ENCODE measurements around the gene ZNF644. TPM values are rescaled to one million over a fixed set of nuclear protein-coding genes. Genes with fewer than 3 reads are reported as not detected.
A peak's percentile ranks its signal among the peaks of the same experiment; 100 is the strongest.
"Not testable (repeated sequence)": the region's sequence is repeated elsewhere in the genome, so short reads cannot be mapped to it uniquely, and the experiment has no call there.

ZNF644 gene
- total RNA-seq, 1 donor from 2014 or later: 76.5 TPM

DNA sequence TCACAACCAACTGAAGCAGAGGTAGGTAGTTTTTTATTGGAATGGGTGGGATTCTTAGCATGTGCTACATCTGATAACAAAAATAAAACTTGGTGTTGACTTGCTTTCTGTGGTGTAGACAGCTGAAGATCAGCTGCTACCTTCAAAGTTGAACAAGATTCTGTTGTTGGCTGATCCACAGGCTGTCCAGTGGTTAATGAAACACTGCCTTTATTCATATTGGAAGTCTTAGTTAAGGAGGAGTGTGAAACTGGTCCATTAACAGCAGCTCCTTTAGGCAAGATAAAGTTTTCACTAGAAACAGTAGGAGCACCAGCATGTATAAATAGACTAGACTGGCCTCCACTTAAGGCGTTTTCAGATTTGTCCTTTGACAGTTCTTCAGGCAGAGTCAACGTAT, 81.1 kb downstream of the ZNF644 start:
- Histone ChIP-seq H3K9ac (ENCODE audit: low read length) (no peak overlapping the region), H3K9me3 (ENCODE audit: insufficient read depth, low read depth, low read length) (no peaks in the 10 kb centered on the region), H3K4me2 (ENCODE audit: low read length) (no peak overlapping the region), H3K36me3 (ENCODE audit: insufficient read depth, low read length) (peaks cover 22% of the 10 kb centered on the region), H3K27me3 (ENCODE audit: insufficient read depth, low read length) (no peaks in the 10 kb centered on the region), H2AFZ (ENCODE audit: low read depth, low read length) (no peak overlapping the region), H3K4me3 (ENCODE audit: insufficient read depth, low read depth, low read length) (no peak overlapping the region), H4K20me1 (ENCODE audit: insufficient read depth, low read length) (peaks cover 55% of the 10 kb centered on the region), H3K4me1 (ENCODE audit: insufficient read depth, low read length) (no peaks in the 10 kb centered on the region), H3K27ac (ENCODE audit: low read depth, low read length) (no peak overlapping the region), H3K79me2 (ENCODE audit: insufficient read depth, low read length) (peaks cover 56% of the 10 kb centered on the region)
- FAIRE-seq: no peak
- Mint-ChIP-seq H3K4me1 (ENCODE audit: low read depth, unreplicated experiment) (peaks cover 6% of the 10 kb centered on the region), H3K27me3 (ENCODE audit: low read depth, unreplicated experiment) (no peaks in the 10 kb centered on the region), H3K27ac (ENCODE audit: unreplicated experiment) (no peak overlapping the region), H3K4me3 (ENCODE audit: unreplicated experiment) (no peak overlapping the region), H3K9me3 (ENCODE audit: unreplicated experiment) (no peaks in the 10 kb centered on the region), H3K36me3 (ENCODE audit: low read depth, unreplicated experiment) (peaks cover 15% of the 10 kb centered on the region)
- TF ChIP-seq, protein P1, sequence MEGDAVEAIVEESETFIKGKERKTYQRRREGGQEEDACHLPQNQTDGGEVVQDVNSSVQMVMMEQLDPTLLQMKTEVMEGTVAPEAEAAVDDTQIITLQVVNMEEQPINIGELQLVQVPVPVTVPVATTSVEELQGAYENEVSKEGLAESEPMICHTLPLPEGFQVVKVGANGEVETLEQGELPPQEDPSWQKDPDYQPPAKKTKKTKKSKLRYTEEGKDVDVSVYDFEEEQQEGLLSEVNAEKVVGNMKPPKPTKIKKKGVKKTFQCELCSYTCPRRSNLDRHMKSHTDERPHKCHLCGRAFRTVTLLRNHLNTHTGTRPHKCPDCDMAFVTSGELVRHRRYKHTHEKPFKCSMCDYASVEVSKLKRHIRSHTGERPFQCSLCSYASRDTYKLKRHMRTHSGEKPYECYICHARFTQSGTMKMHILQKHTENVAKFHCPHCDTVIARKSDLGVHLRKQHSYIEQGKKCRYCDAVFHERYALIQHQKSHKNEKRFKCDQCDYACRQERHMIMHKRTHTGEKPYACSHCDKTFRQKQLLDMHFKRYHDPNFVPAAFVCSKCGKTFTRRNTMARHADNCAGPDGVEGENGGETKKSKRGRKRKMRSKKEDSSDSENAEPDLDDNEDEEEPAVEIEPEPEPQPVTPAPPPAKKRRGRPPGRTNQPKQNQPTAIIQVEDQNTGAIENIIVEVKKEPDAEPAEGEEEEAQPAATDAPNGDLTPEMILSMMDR (IDR thresholded peaks at IDR 0.05; ENCODE audit: insufficient read depth, low read depth, low read length): no peak
- TF ChIP-seq EZH2 (IDR thresholded peaks at IDR 0.05; ENCODE audit: insufficient read depth, low read length): no peak
- DNase-seq (ENCODE audit: low read depth): no peak

GRCh38 chr1:90936731-90937130, 85.1 kb downstream of the ZNF644 start:
- no peak overlapping the region for H2AFZ ChIP-seq (ENCODE audit: low read depth, low read length)
- Mint-ChIP-seq H3K4me1 (ENCODE audit: low read depth, unreplicated experiment) (peaks cover 6% of the 10 kb centered on the region), H3K36me3 (ENCODE audit: low read depth, unreplicated experiment) (peaks cover 15% of the 10 kb centered on the region), H3K4me3 (ENCODE audit: unreplicated experiment) (no peak overlapping the region), H3K27me3 (ENCODE audit: low read depth, unreplicated experiment) (no peaks in the 10 kb centered on the region), H3K9me3 (ENCODE audit: unreplicated experiment) (no peaks in the 10 kb centered on the region), H3K27ac (ENCODE audit: unreplicated experiment) (no peak overlapping the region)
- H3K36me3 ChIP-seq (ENCODE audit: insufficient read depth, low read length): peaks cover 22% of the 10 kb centered on the region
- TF ChIP-seq, protein P1 (IDR thresholded peaks at IDR 0.05; ENCODE audit: insufficient read depth, low read depth, low read length): no peak
- no peak for TF ChIP-seq EZH2 (IDR thresholded peaks at IDR 0.05; ENCODE audit: insufficient read depth, low read length)
- no peak overlapping the region for H3K4me2 ChIP-seq (ENCODE audit: low read length)
- H3K27ac ChIP-seq (ENCODE audit: low read depth, low read length): no peak overlapping the region
- H4K20me1 ChIP-seq (ENCODE audit: insufficient read depth, low read length): peaks cover 66% of the 10 kb centered on the region
- DNase-seq (ENCODE audit: low read depth) (peak; percentile 36), FAIRE-seq (no peak)
- no peak overlapping the region for H3K9ac ChIP-seq (ENCODE audit: low read length)
- H3K4me3 ChIP-seq (ENCODE audit: insufficient read depth, low read depth, low read length): no peak overlapping the region
- no peaks in the 10 kb centered on the region for H3K9me3 ChIP-seq (ENCODE audit: insufficient read depth, low read depth, low read length)
- H3K79me2 ChIP-seq (ENCODE audit: insufficient read depth, low read length): peaks cover 61% of the 10 kb centered on the region
- no peaks in the 10 kb centered on the region for H3K4me1 ChIP-seq (ENCODE audit: insufficient read depth, low read length)
- no peaks in the 10 kb centered on the region for H3K27me3 ChIP-seq (ENCODE audit: insufficient read depth, low read length)

DNA sequence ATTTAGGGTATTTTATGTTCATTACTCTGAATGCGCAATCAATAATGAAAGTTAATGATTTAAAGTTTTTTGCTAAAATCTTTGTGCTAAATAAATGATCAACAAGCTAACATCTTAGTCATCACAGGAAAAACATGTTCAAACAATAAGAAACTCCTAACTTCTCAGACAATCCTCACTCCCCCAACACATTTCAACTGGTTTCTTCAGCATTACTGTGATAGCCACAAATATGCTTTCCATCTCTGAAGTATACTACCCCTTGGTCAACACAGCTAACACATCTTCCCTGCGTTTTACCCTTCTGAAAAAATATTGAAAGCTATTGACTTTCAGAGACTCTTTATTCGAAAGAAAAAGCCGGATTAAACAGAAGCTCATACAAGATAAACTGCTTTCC, 85.8 kb downstream of the ZNF644 start:
- H3K9me3 ChIP-seq (ENCODE audit: insufficient read depth, low read depth, low read length): no peaks in the 10 kb centered on the region
- TF ChIP-seq EZH2 (IDR thresholded peaks at IDR 0.05; ENCODE audit: insufficient read depth, low read length): no peak
- TF ChIP-seq, protein P1 (IDR thresholded peaks at IDR 0.05; ENCODE audit: insufficient read depth, low read depth, low read length): no peak
- H3K9ac ChIP-seq (ENCODE audit: low read length): no peak overlapping the region
- H3K27me3 Mint-ChIP-seq (ENCODE audit: low read depth, unreplicated experiment): no peaks in the 10 kb centered on the region
- DNase-seq (ENCODE audit: low read depth): peak; percentile 44
- H2AFZ ChIP-seq (ENCODE audit: low read depth, low read length): no peak overlapping the region
- no peak for FAIRE-seq
- H3K4me1 Mint-ChIP-seq (ENCODE audit: low read depth, unreplicated experiment): peaks cover 6% of the 10 kb centered on the region
- peaks cover 15% of the 10 kb centered on the region for H3K36me3 Mint-ChIP-seq (ENCODE audit: low read depth, unreplicated experiment)
- H3K4me2 ChIP-seq (ENCODE audit: low read length): no peak overlapping the region
- no peaks in the 10 kb centered on the region for H3K27me3 ChIP-seq (ENCODE audit: insufficient read depth, low read length)
- peaks cover 70% of the 10 kb centered on the region for H4K20me1 ChIP-seq (ENCODE audit: insufficient read depth, low read length)
- peaks cover 67% of the 10 kb centered on the region for H3K79me2 ChIP-seq (ENCODE audit: insufficient read depth, low read length)
- H3K27ac Mint-ChIP-seq (ENCODE audit: unreplicated experiment): peak overlapping the region; percentile 50
- peaks cover 22% of the 10 kb centered on the region for H3K36me3 ChIP-seq (ENCODE audit: insufficient read depth, low read length)
- H3K4me3 Mint-ChIP-seq (ENCODE audit: unreplicated experiment): no peak overlapping the region
- no peaks in the 10 kb centered on the region for H3K4me1 ChIP-seq (ENCODE audit: insufficient read depth, low read length)
- no peak overlapping the region for H3K4me3 ChIP-seq (ENCODE audit: insufficient read depth, low read depth, low read length)
- H3K9me3 Mint-ChIP-seq (ENCODE audit: unreplicated experiment): no peaks in the 10 kb centered on the region
- H3K27ac ChIP-seq (ENCODE audit: low read depth, low read length): no peak overlapping the region

DNA sequence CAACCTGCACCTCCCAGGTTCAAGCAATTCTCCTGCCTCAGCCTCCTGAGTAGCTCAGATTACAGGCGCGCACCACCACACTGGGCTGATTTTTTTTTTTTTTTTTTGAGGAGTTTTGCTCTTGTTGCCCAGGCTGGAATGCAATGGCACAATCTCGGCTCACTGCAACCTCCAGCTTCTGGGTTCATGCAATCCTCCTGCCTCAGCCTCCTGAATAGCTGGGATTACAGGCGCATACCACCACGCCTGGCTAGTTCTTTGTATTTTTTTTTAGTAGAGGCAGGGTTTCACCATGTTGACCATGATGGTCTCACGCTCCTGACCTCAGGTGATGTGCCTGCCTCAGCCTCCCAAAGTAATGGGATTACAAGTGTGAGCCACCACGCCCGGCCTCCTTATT, 93.6 kb downstream of the ZNF644 start:
- H3K9ac ChIP-seq (ENCODE audit: low read length); DNase-seq (ENCODE audit: low read depth); H3K4me3 ChIP-seq (ENCODE audit: insufficient read depth, low read depth, low read length); H3K9me3 ChIP-seq (ENCODE audit: insufficient read depth, low read depth, low read length); H3K4me3 Mint-ChIP-seq (ENCODE audit: unreplicated experiment); H2AFZ ChIP-seq (ENCODE audit: low read depth, low read length); FAIRE-seq; H3K27ac ChIP-seq (ENCODE audit: low read depth, low read length); H3K27me3 ChIP-seq (ENCODE audit: insufficient read depth, low read length); H3K9me3 Mint-ChIP-seq (ENCODE audit: unreplicated experiment); H3K36me3 Mint-ChIP-seq (ENCODE audit: low read depth, unreplicated experiment); H3K4me2 ChIP-seq (ENCODE audit: low read length); H3K27me3 Mint-ChIP-seq (ENCODE audit: low read depth, unreplicated experiment); H3K36me3 ChIP-seq (ENCODE audit: insufficient read depth, low read length); H3K27ac Mint-ChIP-seq (ENCODE audit: unreplicated experiment): not testable (repeated sequence)
- H3K79me2 ChIP-seq (ENCODE audit: insufficient read depth, low read length): peaks cover 94% of the 10 kb centered on the region
- peaks cover 81% of the 10 kb centered on the region for H4K20me1 ChIP-seq (ENCODE audit: insufficient read depth, low read length)
- peaks cover 38% of the 10 kb centered on the region for H3K4me1 Mint-ChIP-seq (ENCODE audit: low read depth, unreplicated experiment)
- peaks cover 15% of the 10 kb centered on the region for H3K4me1 ChIP-seq (ENCODE audit: insufficient read depth, low read length)
